HEK293T (cell line): ENCODE data around the gene PARP6.

ENCODE experiments used
- CTCF ChIA-PET: fragments of 350-600 bp; formaldehyde crosslinking; extraction: SDS; loops from one replicate; lab custom pipeline; 2021; ENCODE audit warnings: antibody characterized with exemption, inconsistent platforms; lab: Yijun Ruan, JAX
- POLR2A ChIA-PET: fragments of 350-600 bp; formaldehyde crosslinking; extraction: SDS; loops from one replicate; lab custom pipeline; 2020; ENCODE audit warnings: antibody characterized with exemption, inconsistent platforms; lab: Yijun Ruan, JAX
- DNase-seq: peaks from one replicate; pipeline ENCODE4 v3.0.0; 2012; ENCODE audit warnings: mixed read lengths; ENCODE audit errors: extremely low spot score
- ARNT ChIP-seq: fragments of 450-650 bp; IDR thresholded peaks from 2 replicates; pipeline ENCODE4 v1.6.1; 2017; ENCODE audit warnings: mild to moderate bottlenecking
- BHLHE40 ChIP-seq: fragments of 450-650 bp; IDR thresholded peaks from 2 replicates; pipeline ENCODE4 v1.6.1; 2016; ENCODE audit warnings: mild to moderate bottlenecking, moderate library complexity, borderline replicate concordance
- CTBP1 ChIP-seq: fragments of 450-650 bp; IDR thresholded peaks from 2 replicates; pipeline ENCODE4 v1.6.1; 2016; ENCODE audit warnings: borderline replicate concordance
- ELF4 ChIP-seq: fragments of 450-650 bp; IDR thresholded peaks from 2 replicates; pipeline ENCODE4 v1.6.1; 2017; ENCODE audit warnings: antibody characterized with exemption
- FOXA1 ChIP-seq: fragments of 450-650 bp; IDR thresholded peaks from 2 replicates; pipeline ENCODE4 v1.6.1; 2016; ENCODE audit warnings: mild to moderate bottlenecking
- FOXK2 ChIP-seq: fragments of 450-650 bp; IDR thresholded peaks from 2 replicates; pipeline ENCODE4 v1.6.1; 2016; ENCODE audit warnings: mild to moderate bottlenecking
- FOXM1 ChIP-seq: fragments of 450-650 bp; IDR thresholded peaks from 2 replicates; pipeline ENCODE4 v1.6.1; 2017; ENCODE audit warnings: mild to moderate bottlenecking, borderline replicate concordance
- HDGF ChIP-seq: fragments of 450-650 bp; IDR thresholded peaks from 2 replicates; pipeline ENCODE4 v1.6.1; 2017; ENCODE audit warnings: antibody characterized with exemption, borderline replicate concordance
- L3MBTL2 ChIP-seq: fragments of 450-650 bp; conservative IDR thresholded peaks from 2 replicates; pipeline ENCODE4 v1.6.1; 2016; ENCODE audit warnings: mild to moderate bottlenecking
- LEF1 ChIP-seq: fragments of 450-650 bp; IDR thresholded peaks from 2 replicates; pipeline ENCODE4 v1.6.1; 2017; ENCODE audit warnings: mild to moderate bottlenecking, borderline replicate concordance
- NFRKB ChIP-seq: fragments of 450-650 bp; IDR thresholded peaks from 2 replicates; pipeline ENCODE4 v1.6.1; 2016; ENCODE audit warnings: mild to moderate bottlenecking, moderate library complexity
- SP1 ChIP-seq: fragments of 450-650 bp; IDR thresholded peaks from 2 replicates; pipeline ENCODE4 v1.6.1; 2017
- SUZ12 ChIP-seq: fragments of 450-650 bp; IDR thresholded peaks from 2 replicates; pipeline ENCODE4 v1.6.1; 2016; ENCODE audit warnings: mild to moderate bottlenecking
- TARDBP ChIP-seq: fragments of 450-650 bp; IDR thresholded peaks from 2 replicates; pipeline ENCODE4 v1.6.1; 2016
- ZNF384 ChIP-seq: fragments of 450-650 bp; IDR thresholded peaks from 2 replicates; pipeline ENCODE4 v1.6.1; 2016
- TF ChIP-seq, protein P1 (sequence below): fragments of 450-650 bp; IDR thresholded peaks from 2 replicates; pipeline ENCODE4 v1.6.1; 2016

Gene PARP6

GRCh38 chr15:72202801-72203506 lies 69.4 kb downstream of the PARP6 start:
- POLR2A ChIA-PET, result interaction anchor here (0.7 to 2.1 kb wide), 2 partner anchors 24 to 27 kb away, joined by 3 to 9 read pairs; no protein-coding TSS in a partner anchor
- DNase-seq, result no peak
- CTCF ChIA-PET, result interaction anchor here (0.7 kb wide), 1 partner anchor 24 kb away, joined by 3 read pairs; no protein-coding TSS in a partner anchor
- TF ChIP-seq, protein P1, sequence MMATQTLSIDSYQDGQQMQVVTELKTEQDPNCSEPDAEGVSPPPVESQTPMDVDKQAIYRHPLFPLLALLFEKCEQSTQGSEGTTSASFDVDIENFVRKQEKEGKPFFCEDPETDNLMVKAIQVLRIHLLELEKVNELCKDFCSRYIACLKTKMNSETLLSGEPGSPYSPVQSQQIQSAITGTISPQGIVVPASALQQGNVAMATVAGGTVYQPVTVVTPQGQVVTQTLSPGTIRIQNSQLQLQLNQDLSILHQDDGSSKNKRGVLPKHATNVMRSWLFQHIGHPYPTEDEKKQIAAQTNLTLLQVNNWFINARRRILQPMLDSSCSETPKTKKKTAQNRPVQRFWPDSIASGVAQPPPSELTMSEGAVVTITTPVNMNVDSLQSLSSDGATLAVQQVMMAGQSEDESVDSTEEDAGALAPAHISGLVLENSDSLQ, result no peak
- no peak for TF ChIP-seq NFRKB
- TF ChIP-seq HDGF, result no peak
- TF ChIP-seq FOXA1, result no peak
- TF ChIP-seq ELF4, result no peak
- no peak for TF ChIP-seq ARNT
- TF ChIP-seq FOXK2, result no peak
- TF ChIP-seq SP1, result no peak
- TF ChIP-seq ZNF384, result no peak
- no peak for TF ChIP-seq SUZ12
- no peak for TF ChIP-seq L3MBTL2
- no peak for TF ChIP-seq BHLHE40
- no peak for TF ChIP-seq LEF1

DNA sequence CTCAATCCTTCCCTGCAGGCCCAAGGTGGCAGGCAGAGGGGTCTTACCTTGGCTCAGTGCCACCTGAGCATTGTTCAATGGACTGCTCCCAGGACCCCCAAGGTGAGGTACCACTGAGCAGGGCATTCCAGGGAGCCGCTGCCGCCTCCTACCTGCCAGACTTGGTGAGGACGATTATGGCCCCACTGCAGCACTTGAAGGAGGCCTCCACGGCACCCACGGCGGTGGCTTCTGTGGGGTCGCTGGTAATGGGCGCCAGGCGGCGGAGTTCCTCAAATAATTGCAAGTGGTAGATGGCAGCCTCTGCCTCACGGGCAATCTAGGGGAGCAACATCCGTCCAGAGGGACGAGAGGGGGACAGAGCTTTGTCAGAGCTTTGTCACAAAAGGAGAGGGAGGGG lies 70.1 kb downstream of the PARP6 start:
- no peak for TF ChIP-seq NFRKB
- no peak for TF ChIP-seq LEF1
- ChIA-PET CTCF (interaction anchor here (0.7 kb wide), 1 partner anchor 25 kb away, joined by 3 read pairs; no protein-coding TSS in a partner anchor), POLR2A (interaction anchor here (0.7 to 4.8 kb wide), 3 partner anchors 25 to 28 kb away, joined by 3 to 30 read pairs (median 9); partner anchors contain the start of gene PKM)

DNA sequence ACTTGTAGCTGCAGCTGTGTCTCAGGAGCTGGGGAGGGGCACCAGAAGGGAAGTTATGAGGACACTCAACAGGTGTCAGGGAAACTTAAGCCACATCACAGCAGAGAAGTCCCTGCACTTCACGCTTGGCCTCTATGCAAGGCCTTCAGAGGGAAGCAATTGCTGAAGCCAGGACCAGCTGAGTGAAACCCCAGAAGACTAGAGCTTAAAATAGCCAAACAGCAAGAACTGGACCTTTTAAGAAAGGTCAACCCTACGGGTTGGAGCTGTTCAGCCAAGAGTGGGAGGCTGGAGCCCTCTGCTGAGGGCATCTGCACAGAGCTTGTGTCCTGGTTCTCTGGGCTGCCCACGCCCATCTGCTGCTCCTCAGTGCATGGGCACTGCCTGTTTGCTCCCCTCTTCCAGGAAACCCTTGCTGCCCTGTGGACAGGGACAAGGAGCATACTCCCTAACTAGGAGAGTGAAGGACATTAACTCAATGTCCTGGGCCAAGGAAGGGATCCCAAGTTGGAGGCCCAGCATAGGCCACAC lies 70.9 kb downstream of the PARP6 start:
- ChIA-PET CTCF (interaction anchor here (0.5 to 1.5 kb wide), 6 partner anchors 12 to 1617 kb away, joined by 3 to 12 read pairs (median 3); no protein-coding TSS in a partner anchor), POLR2A (interaction anchor here (1.0 to 4.8 kb wide), 3 partner anchors 25 to 174 kb away, joined by 3 to 30 read pairs (median 3); partner anchors contain the start of genes HEXA and PKM)
- TF ChIP-seq FOXK2 (no peak), FOXA1 (no peak), ZNF384 (no peak), SP1 (no peak), FOXM1 (no peak), ARNT (no peak), SUZ12 (no peak), TARDBP (no peak), ELF4 (no peak), NFRKB (no peak), L3MBTL2 (no peak), HDGF (no peak), CTBP1 (no peak)
- TF ChIP-seq, protein P1, result no peak
- no peak for DNase-seq

More for the DNA sequence above, 70.1 kb downstream of the PARP6 start:
- no peak for DNase-seq

- ChIA-PET CTCF (interaction anchor here (0.6 to 1.5 kb wide), 8 partner anchors 12 to 448 kb away, joined by 3 to 12 read pairs (median 3); no protein-coding TSS in a partner anchor), POLR2A (interaction anchor here (1.0 to 4.8 kb wide), 3 partner anchors 26 to 175 kb away, joined by 3 to 30 read pairs (median 3); partner anchors contain the start of genes HEXA and PKM)
- DNase-seq, result no peak
- TF ChIP-seq ELF4, result no peak
Observed at GRCh38 chr15:72200395-72201237, 71.7 kb downstream of the PARP6 start.

- peak; percentile 77 for DNase-seq
- ChIA-PET CTCF (interaction anchor here (0.6 to 1.5 kb wide), 4 partner anchors 23 to 448 kb away, joined by 3 to 5 read pairs (median 3); no protein-coding TSS in a partner anchor), POLR2A (interaction anchor here (4.8 kb wide), 1 partner anchor 31 kb away, joined by 30 read pairs; the partner anchor contains the start of gene PKM)
- TF ChIP-seq CTBP1 (no peak), HDGF (peak; percentile 22; the same call in 1 of the 2 replicates), NFRKB (no peak), FOXA1 (no peak), SP1 (no peak), FOXM1 (no peak)
Observed at GRCh38 chr15:72199721-72200212, 72.6 kb downstream of the PARP6 start.

DNA sequence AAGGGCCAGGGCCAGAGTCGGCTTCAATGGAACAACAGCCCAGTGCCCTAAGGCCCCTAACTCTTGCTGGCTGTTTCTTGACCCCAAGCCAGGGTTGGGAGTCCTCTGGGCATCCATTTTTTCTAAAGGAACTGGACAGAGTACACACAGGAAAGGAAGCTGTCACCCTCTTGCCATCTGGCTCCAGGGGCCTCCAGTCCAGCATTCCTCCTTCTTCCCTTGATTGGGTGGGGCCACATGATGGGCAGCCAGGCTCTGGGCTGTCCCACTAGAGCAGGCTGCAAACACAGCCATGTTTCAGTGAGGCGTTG lies 73.2 kb downstream of the PARP6 start:
- no peak for TF ChIP-seq FOXM1
- no peak for TF ChIP-seq SUZ12
- no peak for TF ChIP-seq ELF4
- TF ChIP-seq NFRKB, result no peak
- no peak for TF ChIP-seq FOXA1
- TF ChIP-seq BHLHE40, result no peak
- TF ChIP-seq CTBP1, result no peak
- TF ChIP-seq ARNT, result no peak
- no peak for TF ChIP-seq HDGF
- TF ChIP-seq, protein P1, result no peak
- TF ChIP-seq FOXK2, result no peak
- TF ChIP-seq L3MBTL2, result no peak
- no peak for TF ChIP-seq LEF1
- no peak for TF ChIP-seq ZNF384
- TF ChIP-seq TARDBP, result no peak
- TF ChIP-seq SP1, result no peak
- ChIA-PET POLR2A (interaction anchor here (4.8 kb wide), 1 partner anchor 31 kb away, joined by 30 read pairs; the partner anchor contains the start of gene PKM), CTCF (interaction anchor here (1.2 to 1.5 kb wide), 2 partner anchors 82 to 447 kb away, joined by 3 read pairs; no protein-coding TSS in a partner anchor)
- no peak for DNase-seq
